Measurements from ENCODE around the gene SLITRK3.

- no peak for TF ChIP-seq CTCF (IDR thresholded peaks at IDR 0.05; ENCODE audit: low read length)
- TF ChIP-seq EZH2 (IDR thresholded peaks at IDR 0.05; ENCODE audit: borderline replicate concordance, low read length) = no peak
Measured at GRCh38 chr3:165193366-165194254, 2.6 kb downstream of the SLITRK3 start.

All from OCI-LY1 (cell line).